K562 (cell line): ENCODE data around the gene LPAR3. TPM values are rescaled to one million over a fixed set of nuclear protein-coding genes. Genes with fewer than 3 reads are reported as not detected.
"Not testable (repeated sequence)": the region's sequence is repeated elsewhere in the genome, so short reads cannot be mapped to it uniquely, and the experiment has no call there.

Experiments used
- ATAC-seq: fragments of 200-7000 bp; cut with Tn5 transposase; 3 replicates; pipeline ENCODE4 v1.9.1; 2020; ENCODE audit warnings: moderate library complexity
- BruUV-seq: library from RNA; stranded (reverse); fragments of 400-500 nt; replicated peaks from 2 replicates; lab custom pipeline; 2021; lab: Mats Ljungman, UMichigan
- CTCF ChIA-PET: fragments of 300-600 bp; formaldehyde crosslinking; extraction: SDS; loops from one replicate; lab custom pipeline; 2021; ENCODE audit warnings: low intra/inter-chr PET ratio; lab: Yijun Ruan, JAX
- POLR2A ChIA-PET: fragments of 300-600, 350-650 bp; sonication (Branson Sonifier 250); formaldehyde crosslinking; extraction: SDS; loops from one replicate; lab custom pipeline; 2021; ENCODE audit warnings: antibody characterized with exemption, inconsistent platforms; lab: Yijun Ruan, JAX
- DNase-seq, 4 experiments: peaks; one replicate each; pipeline versions ENCODE4 v3.0.0 to v3.0.0-alpha.2; 2011 to 2018; ENCODE audit warnings: low spot score in 3 of 4, mixed read lengths in 3 of 4; ENCODE audit errors: extremely low read depth in 1 of 4
- FAIRE-seq: peaks from 2 replicates; lab custom pipeline; 2011; peaks lifted over from hg19 to GRCh38; lab: Jason Lieb, UNC
- H2AFZ ChIP-seq: 2 replicates; pipeline ENCODE4 v1.6.0; 2011; ENCODE audit warnings: low read depth, low read length, control low read depth, inconsistent platforms
- H3K27ac ChIP-seq: fragments of 200-600 bp; 3 replicates; pipeline ENCODE4 v1.8.0; 2011; ENCODE audit warnings: low read depth, mild to moderate bottlenecking, control low read depth, inconsistent platforms, low read length, moderate library complexity, mixed read lengths; ENCODE audit errors: extremely low read depth
- H3K27me3 ChIP-seq, 2 experiments: fragments of 300-600 bp in 1 of 2; 2 replicates in 1 of 2; 3 replicates in 1 of 2; pipeline versions ENCODE4 v1.6.0 to v1.8.0; 2011; ENCODE audit warnings: inconsistent platforms in 2 of 2, low read length in 2 of 2, mild to moderate bottlenecking in 1 of 2, mixed read lengths in 1 of 2, moderate library complexity in 1 of 2; ENCODE audit not compliant: control insufficient read depth in 2 of 2, insufficient read depth in 2 of 2
- H3K36me3 ChIP-seq: fragments of 300-600 bp; 3 replicates; pipeline ENCODE4 v1.8.0; 2011; ENCODE audit warnings: mild to moderate bottlenecking, low read length, inconsistent platforms; ENCODE audit not compliant: control insufficient read depth, insufficient read depth
- H3K4me1 ChIP-seq, 2 experiments: fragments of 200-600 bp in 1 of 2; replicated peaks in 1 of 2; 2 replicates in 1 of 2; 3 replicates in 1 of 2; pipeline versions ENCODE4 v1.5.1 to v1.8.0; 2011; ENCODE audit warnings: inconsistent platforms in 2 of 2, low read length in 2 of 2, mild to moderate bottlenecking in 1 of 2, mixed read lengths in 1 of 2, moderate library complexity in 1 of 2; ENCODE audit not compliant: control insufficient read depth in 2 of 2, insufficient read depth in 2 of 2
- H3K4me2 ChIP-seq: 2 replicates; pipeline ENCODE4 v1.6.1; 2011; ENCODE audit warnings: low read length, control low read depth, inconsistent platforms, mixed read lengths; ENCODE audit not compliant: insufficient read depth
- H3K4me3 ChIP-seq: fragments of 200-600 bp; sonication (generic), shearing (Covaris generic); 2 replicates; pipeline ENCODE4 v1.5.1; 2016; ENCODE audit warnings: control low read depth, inconsistent platforms
- H3K79me2 ChIP-seq: fragments of 200-600 bp; 3 replicates; pipeline ENCODE4 v1.8.0; 2011; ENCODE audit warnings: low read length, inconsistent platforms; ENCODE audit not compliant: control insufficient read depth, insufficient read depth
- H3K9ac ChIP-seq, 2 experiments: 2 replicates each; pipeline versions ENCODE4 v1.6.0 to v1.6.1; 2011; ENCODE audit warnings: low read depth in 2 of 2, low read length in 2 of 2, control low read depth in 1 of 2, inconsistent platforms in 1 of 2, mild to moderate bottlenecking in 1 of 2, mixed read lengths in 1 of 2; ENCODE audit not compliant: insufficient read depth in 1 of 2
- H3K9me1 ChIP-seq: one replicate; pipeline ENCODE4 v1.6.0; 2011; ENCODE audit warnings: inconsistent platforms, mild to moderate bottlenecking, low read length, moderate library complexity; ENCODE audit not compliant: control insufficient read depth, insufficient read depth
- H3K9me3 ChIP-seq: replicated peaks from 2 replicates; pipeline ENCODE4 v1.5.1; 2011; ENCODE audit warnings: low read depth, low read length, inconsistent platforms; ENCODE audit not compliant: control insufficient read depth, insufficient read depth
- H4K20me1 ChIP-seq: replicated peaks from 2 replicates; pipeline ENCODE4 v1.6.1; 2011; ENCODE audit warnings: low read length, inconsistent platforms, mixed read lengths; ENCODE audit not compliant: control insufficient read depth, insufficient read depth
- ASH1L ChIP-seq: fragments of 450-650 bp; IDR thresholded peaks from 2 replicates; pipeline ENCODE4 v1.6.1; 2018; ENCODE audit warnings: borderline replicate concordance, mild to moderate bottlenecking, low read depth; ENCODE audit not compliant: partially characterized antibody
- CC2D1A ChIP-seq: fragments of 450-650 bp; IDR thresholded peaks from 2 replicates; pipeline ENCODE4 v1.6.1; 2017; ENCODE audit warnings: mild to moderate bottlenecking
- NFYB ChIP-seq: IDR thresholded peaks from 2 replicates; pipeline ENCODE4 v1.6.1; 2011; ENCODE audit warnings: mild to moderate bottlenecking, moderate library complexity; ENCODE audit not compliant: insufficient read length; ENCODE audit errors: extremely low read depth
- ZHX1 ChIP-seq: fragments of 150-350 bp; conservative IDR thresholded peaks from 2 replicates; pipeline ENCODE4 v1.6.1; 2014; ENCODE audit warnings: low read length
- WGBS: fragments of 100-300 bp; shearing (Covaris generic); methylation state at CpG from one replicate; pipeline ENCODE4 v1.1.6; 2016; ENCODE audit warnings: low coverage, mixed read lengths; ENCODE audit not compliant: insufficient coverage; ENCODE audit errors: missing lambda C conversion rate; 5-methylcytosine and 5-hydroxymethylcytosine counted together
- in situ Hi-C: fragments of 300-500 bp; cut with MboI; formaldehyde crosslinking; loops from 4 replicates; pipeline ENCODE4 v1.15.0; 2018; ENCODE audit warnings: inconsistent platforms, mixed read lengths
- intact Hi-C: fragments of 100-400 bp; cut with micrococcal nuclease; formaldehyde crosslinking; loops from 2 replicates; pipeline ENCODE4 v1.14.2; 2022
- polyA plus RNA-seq, 8 experiments: library from polyadenylated mRNA; depleted of rRNA in 4 of 8; stranded (reverse) in 5 of 8; unstranded in 3 of 8; fragments of >200 nt; fragmentation: Nextera tagmentation in 2 of 8; fragmentation: Illumina TruSeq in 1 of 8; extraction: Ambion mirVana in 2 of 8; extraction: Trizol in 1 of 8; gene quantifications; 2 replicates each; pipeline versions ENCODE4 v1.2.1 to v1.2.3, GENCODE V29; 2011 to 2014; ENCODE audit warnings: inconsistent platforms in 1 of 8, missing spikeins in 1 of 8
- total RNA-seq, 7 experiments: library from RNA; depleted of rRNA in 6 of 7; stranded (reverse); fragments of >200 nt in 6 of 7; fragmentation: Illumina TruSeq in 2 of 7; extraction: Trizol in 2 of 7; gene quantifications; 2 replicates each; pipeline versions ENCODE4 v1.2.1 to v1.2.3, GENCODE V29; 2011 to 2021; ENCODE audit warnings: low replicate concordance in 1 of 7

Gene LPAR3
- total and polyA plus RNA-seq, 9 of the 15 experiments (the other 6 are each of a cell fraction or from before 2014, with no cell fraction given) = 0.11 TPM; not detected in 8

GRCh38 chr1:84907095-84907827 is 14.3 kb upstream of the LPAR3 start (continued):
- TF ChIP-seq ZHX1 = no peak

- H3K4me2 ChIP-seq, H3K36me3 ChIP-seq, H3K27me3 ChIP-seq, FAIRE-seq, CTCF ChIA-PET, H2AFZ ChIP-seq, H3K4me3 ChIP-seq, DNase-seq, BruUV-seq, H3K9me3 ChIP-seq, H3K9me1 ChIP-seq, ATAC-seq, H3K9ac ChIP-seq, in situ Hi-C loops, H3K79me2 ChIP-seq, H3K4me1 ChIP-seq, H3K27ac ChIP-seq, H4K20me1 ChIP-seq, intact Hi-C loops: not testable (repeated sequence)
- TF ChIP-seq NFYB = peak; percentile 74
- TF ChIP-seq ASH1L = peak; percentile 58
- peak; percentile 45; the same call in 1 of the 2 replicates for TF ChIP-seq CC2D1A
- POLR2A ChIA-PET = interaction anchor here (1.2 kb wide), 1 partner anchor 68 kb away, joined by 3 read pairs; no protein-coding TSS in a partner anchor
- WGBS = 5% methylated on average over 7 of the region's 7 CpGs
Measured at GRCh38 chr1:84902727-84903126, 9.7 kb upstream of the LPAR3 start.
